ENCODE results near the gene SYT5.
"Not testable (repeated sequence)": the region's sequence is repeated elsewhere in the genome, so short reads cannot be mapped to it uniquely, and the experiment has no call there.

The SYT5 gene

DNA sequence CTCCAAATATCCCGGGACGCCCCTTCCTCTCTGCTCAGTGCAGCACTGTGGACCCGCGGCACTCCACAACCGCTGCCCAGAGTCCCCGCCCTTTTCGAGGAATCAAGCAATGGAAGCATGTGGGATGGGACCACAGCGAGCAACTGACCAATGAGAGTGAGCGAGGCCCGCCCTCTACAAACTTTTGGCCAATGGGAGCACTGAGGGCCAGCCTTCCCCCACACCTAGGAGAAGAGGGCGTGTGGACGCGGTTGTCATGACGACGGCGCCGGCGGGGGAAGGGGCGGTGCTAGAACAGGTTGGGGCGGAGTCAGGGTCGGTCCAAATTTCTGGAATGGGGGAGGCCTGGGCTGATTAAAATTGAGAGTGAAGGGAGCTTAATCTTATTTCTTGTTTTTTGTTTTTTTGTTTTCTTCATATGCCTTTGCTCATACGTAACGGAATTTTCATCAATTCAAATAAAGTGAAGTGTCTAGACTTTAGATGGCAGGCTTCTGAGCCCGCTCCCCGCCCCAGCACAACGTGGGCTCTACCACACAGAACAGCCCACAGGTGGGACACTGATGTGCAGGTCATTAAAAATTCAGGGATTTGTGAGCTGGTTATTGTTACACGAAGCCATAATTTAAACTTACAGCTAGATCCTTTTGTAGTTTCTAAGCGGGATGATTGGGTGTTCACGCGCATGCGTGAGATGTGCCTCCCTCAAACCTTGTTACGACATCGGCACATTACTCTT is 13.4 kb downstream of the SYT5 start, which contains the start of gene DNAAF3:
DNAAF3 (minus strand) TSS at position 84 of the 739 bp plus-strand sequence. CDS start 200 bp downstream, outside the sequence.
- DNase-seq: peak; percentile 93 to 95

- DNase-seq: peak; percentile 78 to 82
These were observed 14.0 kb downstream of the SYT5 start for GRCh38 chr19:55165952-55166529.

DNA sequence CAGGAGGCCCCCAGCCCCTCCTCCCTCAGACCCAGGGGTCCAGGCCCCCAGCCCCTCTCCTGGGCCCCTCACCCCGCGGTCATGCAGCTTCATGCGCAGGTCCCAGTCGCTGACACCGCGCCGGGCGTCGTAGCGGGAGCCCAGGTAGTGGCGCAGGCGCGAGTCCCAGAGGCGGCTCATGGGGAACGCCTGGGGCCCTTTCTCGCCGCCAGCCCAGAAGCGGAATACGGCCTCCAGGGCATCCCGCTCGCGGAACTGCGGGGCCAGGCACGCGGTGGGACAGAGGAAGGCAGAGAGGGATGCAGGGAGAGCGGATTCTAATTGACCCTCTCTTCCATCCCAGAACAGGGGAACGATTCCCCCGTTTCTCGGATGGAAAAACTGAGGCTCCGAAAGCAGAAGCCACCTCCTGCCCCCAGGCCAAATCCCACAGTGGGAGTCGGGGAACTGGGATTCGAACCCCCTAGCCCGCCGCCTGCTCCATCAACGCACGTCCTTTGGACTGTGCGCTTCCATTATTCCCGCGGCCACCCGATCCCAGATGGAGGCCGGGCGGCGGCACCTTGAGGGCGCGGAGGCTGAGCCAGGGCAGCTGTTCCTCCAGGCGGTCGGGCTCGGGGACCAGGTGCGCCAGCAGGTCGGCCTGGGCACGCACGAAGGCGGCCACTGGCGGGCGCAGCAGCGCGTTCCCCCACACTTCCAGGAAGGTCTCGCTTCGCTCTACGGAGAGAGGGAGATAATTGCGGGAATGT is 18.3 kb downstream of the SYT5 start:
- DNase-seq: no peak

DNA sequence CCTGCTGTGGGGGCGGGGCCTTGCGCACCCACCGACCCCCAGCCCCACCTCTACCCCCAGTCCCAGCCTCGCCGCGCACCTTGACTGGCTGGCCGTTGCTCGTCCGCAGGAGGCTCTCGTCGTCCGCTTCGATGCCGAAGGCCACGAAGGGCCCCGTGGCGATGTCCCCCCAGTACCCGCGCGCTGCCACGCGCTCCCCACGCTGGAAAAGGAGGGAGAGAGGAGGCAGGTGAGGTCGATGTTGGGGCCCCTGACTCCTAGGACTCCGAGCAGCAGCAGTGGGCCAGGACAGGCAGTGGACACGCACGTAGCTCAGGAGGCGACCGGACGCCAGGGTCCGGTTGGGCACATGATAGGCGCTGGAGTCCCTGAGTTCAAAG is 19.1 kb downstream of the SYT5 start:
- no peak for DNase-seq

DNA sequence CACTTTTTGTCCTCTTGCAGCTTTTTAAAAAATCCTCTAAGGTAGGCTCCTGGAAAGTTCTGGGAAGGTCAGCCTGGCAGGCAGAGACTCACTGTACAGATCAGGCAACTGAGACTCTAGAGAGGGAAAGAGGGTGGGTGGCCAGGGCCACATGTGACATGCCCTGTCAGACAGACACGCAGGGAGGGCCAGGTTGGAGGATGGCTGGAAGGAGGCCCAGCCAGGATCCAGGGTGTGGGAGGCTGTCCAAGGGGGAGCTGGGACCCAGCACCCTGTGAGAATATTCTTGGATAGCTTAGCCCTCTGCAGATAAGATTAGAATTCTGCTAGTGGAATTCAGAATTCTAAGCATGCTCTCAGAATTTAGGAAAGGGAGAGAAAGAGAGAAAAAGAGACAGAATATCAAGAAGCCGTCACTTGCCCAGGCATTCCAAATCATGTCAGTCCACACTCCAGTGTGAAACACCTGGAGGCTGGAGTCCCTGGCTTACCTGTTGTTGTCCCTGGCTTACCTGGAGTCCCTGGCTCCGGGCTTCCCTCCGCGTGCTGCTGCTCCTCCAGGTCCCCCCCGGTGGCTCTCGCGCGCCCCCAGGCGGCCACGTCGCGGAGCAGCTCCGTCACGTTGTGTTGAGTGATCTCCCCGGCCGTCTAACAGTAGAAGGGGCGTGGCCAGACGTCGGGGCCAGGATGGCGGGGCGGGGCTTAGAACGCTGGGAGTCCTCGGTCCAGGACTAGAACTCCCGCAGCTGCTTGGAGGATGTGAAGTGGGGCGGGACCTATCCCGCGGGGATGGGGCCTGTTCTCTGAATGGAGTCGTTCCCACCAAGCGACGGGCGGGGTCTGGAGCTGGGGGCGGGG is 19.7 kb downstream of the SYT5 start:
- peak; percentile 82 to 87 for DNase-seq

DNA sequence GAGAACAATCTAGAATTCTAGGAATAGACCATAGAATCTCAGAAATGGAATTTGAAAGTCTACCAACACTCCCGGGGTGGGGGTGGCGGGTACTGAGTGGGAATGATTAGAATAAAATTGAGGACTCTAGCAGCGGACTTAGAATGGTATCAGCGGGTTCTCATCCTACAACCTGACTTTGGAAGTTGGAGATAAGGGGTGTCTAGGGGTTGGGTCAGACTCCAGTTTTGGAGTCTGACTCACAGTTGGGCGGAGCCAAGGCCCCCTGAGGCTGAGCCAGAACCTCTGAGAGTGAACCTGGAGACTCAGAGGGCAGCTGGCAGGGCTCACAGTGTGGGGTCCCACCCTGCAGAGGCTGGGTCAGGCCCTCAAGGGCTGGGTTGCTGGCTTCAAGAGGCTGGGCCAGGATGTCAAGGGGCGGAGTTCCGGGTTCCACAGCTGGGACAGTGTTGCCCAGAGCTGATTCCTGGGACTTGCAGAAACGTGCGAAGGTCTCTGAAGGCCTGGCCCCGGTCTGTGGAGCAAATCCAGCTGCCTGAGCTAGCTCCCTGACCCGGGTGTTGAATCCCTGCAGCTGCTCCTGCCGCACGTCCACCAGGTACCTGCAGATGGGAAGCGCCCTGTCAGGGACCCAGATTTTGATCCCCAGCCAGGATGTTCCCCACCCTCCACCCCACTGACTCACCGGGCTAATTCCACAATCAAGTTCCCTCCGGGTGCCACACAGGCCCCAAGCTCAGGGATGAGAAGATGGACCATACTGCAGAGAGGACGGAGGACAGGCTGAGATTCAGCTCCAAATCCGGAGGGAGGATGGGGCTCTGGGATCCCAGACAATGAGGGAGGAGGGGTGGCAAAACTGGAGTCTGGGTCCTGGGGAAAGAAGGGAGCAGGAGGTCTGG is 21.0 kb downstream of the SYT5 start:
- DNase-seq: no peak

GRCh38 chr19:55158423-55158822 is 21.7 kb downstream of the SYT5 start:
- no peak for DNase-seq

DNA sequence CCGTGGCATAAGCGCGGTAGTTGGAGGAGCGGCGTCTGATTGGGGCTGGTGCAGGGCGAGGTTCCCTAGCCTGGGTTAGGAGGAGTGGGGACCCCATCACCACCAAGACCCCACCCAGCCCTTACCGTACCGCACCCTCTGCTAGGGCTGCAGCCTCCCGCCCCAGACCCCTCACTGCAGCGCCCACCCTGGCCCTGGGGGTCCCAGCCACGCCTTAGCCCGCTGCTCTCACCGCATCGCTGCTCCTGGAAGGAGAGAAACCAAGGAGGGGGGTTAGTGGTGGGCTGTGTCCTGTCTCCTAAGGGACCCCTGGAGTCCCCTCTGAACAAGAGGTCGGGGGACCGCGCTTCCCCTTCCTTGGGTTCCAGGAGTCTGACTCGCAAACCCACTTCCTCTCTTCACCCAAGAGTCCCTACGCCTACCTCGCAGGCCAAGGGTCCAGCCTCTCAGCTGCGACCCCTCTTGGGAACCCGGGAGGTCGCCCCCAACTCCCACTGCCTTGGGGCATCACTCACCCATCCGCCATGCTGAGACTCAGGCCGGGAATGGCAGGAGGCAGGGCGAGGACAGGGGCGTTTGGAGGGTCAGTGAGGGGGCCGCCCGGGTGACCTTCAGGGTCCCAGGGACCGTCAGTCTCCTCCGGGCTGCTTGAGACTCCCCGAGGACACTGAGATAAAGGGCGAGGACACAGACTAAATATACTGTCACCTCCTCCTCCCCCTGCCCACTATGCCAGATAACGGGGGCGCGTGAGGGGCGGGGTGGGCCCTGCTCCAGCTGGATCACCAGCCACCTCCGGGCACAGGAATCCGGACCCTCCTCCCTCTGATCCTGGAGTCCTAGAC is 22.8 kb downstream of the SYT5 start, which contains the start of gene TNNI3:
TNNI3 (minus strand) TSS at position 669 of the 845 bp plus-strand sequence; CDS start at position 526, 143 bp downstream.
- DNase-seq: no peak

- no peak for DNase-seq
These were observed 23.7 kb downstream of the SYT5 start for GRCh38 chr19:55156202-55157063.

DNA sequence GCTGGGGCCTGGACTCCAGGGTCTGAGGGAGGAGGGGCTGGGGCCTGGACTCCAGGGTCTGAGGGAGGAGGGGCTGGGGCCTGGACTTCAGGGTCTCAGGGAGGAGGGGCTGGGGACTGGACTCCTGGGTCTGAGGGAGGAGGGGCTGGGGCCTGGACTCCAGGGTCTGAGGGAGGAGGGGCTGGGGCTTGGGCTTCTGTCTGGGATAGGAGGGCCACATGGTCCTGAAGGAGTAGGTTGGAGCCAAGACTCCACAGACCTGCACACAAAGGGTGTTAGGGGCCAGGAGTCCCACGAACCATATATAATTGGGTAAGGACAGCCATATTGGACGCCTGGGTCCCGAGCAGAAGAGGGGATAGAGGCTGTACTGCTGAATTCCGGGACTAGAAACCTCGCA is 24.3 kb downstream of the SYT5 start:
- not testable (repeated sequence) for DNase-seq

DNA sequence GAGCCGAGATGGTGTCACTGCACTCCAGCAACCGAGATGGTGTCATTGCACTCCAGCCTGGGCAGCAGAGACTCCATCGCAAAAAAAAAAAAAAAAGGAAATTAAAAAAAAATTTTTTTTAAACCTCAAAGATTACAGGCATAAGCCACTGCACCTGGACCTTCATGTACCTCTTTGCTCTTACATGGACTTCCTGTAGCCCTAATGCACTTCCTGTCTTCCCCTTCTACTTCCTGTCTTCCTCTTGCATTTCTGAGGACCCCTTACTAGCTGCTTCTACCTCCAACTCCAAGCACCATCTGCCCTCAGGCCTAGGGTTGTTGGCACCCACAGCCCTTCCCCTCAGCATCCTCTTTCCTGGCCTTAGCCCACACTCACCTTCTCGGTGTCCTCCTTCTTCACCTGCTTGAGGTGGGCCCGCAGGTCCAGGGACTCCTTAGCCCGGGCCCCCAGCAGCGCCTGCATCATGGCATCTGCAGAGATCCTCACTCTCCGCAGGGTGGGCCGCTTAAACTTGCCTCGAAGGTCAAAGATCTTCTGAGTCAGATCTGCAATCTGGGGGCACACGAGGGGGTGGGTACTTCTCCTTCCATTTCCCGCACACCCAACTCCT is 26.3 kb downstream of the SYT5 start:
- DNase-seq: no peak

DNA sequence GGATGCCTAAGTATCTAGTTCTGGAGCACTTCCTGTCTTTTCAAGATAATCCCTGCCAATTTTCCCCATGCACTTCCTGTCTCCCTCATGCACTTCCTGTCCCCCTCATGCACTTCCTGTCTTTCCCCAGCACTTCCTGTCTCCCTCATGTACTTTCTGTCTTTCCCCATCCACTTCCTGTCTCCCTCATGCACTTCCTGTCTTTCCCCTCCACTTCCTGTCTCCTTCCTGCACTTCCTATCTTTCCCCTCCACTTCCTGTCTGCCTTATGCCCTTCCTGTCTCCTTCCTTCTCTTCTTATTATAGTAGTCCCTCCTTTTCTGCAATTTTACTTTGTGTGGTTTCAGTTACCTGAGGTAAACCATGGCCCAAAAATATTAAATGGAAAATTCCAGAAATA is 28.1 kb downstream of the SYT5 start:
- DNase-seq: no peak

DNA sequence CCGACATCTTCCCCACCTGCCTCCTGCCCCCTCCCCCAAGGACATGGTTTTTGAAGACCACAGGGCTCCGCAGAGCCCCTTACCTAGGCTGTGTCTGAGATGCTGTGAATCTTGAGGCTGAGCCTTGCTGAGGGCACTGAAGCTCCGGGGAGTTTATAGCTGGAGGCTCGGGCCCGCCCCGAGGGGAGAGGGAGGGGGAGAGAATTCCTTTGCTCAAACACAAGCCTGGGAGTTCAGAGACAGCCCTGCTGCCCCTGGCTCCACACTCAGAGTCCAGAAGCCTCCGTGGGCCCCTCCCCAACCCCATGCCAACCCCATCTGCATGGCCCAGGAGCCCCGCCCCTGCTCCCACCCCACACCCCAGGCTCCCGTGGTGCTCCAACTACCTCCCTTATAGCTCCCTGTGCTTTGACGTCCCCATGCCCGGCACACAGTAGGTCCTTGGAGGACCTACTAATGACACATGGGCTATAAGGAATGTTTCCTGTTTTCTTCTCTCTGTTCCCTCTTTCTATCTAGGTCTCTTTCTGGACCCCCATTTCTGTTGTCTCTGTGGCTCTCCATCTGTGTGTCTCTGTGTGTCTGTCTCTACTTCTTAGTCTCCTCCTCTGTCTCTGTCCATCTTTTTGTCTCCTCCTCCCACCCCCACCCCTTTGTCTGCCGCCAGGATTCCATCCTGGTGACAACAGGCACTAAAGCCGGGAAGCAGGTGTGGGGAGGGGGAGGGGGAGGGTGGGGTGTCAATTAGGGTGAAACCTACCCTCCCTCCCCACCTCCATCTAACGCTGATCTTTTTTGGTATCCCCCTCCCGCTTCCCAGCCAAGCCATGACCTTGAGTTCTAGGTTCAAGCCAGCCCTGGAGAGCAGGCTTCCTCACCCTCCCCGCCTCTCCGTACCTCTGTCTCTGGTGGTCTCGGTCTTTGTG is 30.7 kb downstream of the SYT5 start, which contains the start of gene TNNT1:
TNNT1 (minus strand) TSS at position 129 of the 926 bp plus-strand sequence. CDS start 2,049 bp downstream, outside the sequence.
- no peak for DNase-seq

DNA sequence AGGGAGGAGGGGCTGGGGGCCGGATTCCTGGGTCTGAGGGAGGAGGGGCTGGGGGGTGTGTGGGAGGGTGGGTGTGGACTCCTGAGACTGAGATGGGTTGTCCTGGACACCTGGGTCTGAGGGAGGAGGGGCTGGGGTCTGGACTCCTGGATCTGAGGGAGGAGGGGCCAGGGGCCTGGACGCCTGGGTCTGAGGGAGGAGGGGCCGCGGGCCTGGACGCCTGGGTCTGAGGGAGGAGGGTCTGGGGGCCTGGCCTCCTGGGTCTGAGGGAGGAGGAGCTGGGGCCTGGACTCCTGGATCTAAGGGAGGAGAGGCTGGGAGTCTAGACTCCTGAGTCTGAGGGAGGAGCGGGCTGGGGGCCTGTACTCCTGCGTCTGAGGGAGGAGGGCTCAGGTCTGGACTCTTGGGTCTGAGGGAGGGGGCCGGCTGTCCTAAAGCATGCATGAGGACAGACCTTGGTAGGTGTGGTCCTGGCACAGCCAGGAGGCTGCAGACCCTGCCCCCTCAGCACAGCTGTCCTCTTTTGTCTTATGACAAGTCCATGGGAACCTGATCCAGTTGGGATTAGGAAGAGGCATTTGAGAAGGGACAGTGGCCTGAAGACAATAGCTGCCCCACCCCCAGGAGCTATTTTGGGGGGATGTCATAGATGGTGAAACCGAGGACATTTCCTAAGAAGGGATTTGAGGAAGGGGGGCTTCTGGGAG is 32.4 kb downstream of the SYT5 start:
- no peak for DNase-seq

- no peak for DNase-seq
These were observed 33.3 kb downstream of the SYT5 start for GRCh38 chr19:55146705-55147273.

DNA sequence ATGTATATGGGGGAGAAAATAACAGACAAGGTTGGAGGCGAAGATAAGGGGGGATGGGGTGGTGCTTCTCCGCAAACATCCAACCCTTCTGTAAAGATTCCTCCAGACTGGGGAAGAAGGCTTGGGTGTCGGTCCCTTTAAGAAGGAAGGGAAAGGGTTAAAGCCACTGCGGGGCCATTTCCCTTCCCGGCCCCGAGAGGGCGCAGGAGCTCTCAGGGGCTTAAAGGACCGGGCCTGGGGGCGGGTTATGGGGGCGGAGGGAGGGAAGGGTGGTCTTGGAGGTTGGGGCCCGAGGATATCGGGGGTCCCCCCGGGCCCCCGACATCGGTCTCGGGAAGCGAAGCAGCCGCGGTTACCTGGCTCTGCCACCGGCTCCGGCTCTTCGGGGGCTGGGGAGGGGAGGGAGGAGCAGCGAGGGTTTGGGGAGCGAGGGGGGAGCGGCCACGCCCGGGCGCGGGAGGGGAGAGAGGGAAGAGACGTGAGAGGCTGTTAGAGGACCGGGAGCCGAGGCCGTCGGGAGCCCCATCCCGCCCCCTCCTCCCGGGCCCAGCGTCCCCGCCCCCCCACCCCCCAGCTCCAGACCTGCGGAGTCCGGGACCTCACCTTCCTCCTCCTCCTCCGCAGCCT is 33.9 kb downstream of the SYT5 start:
- DNase-seq: peak; percentile 43 to 52
